GM19452 (cell line): Measurements from ENCODE around the gene RNASEH2C.
"Not testable (repeated sequence)": the region's sequence is repeated elsewhere in the genome, so short reads cannot be mapped to it uniquely, and the experiment has no call there.

Source experiments
- ATAC-seq: cut with Tn5 transposase; IDR thresholded peaks from one replicate; pipeline ENCODE4 v1.9.1; 2021; ENCODE audit not compliant: unreplicated experiment

The RNASEH2C gene

GRCh38 chr11:65717906-65718305 lies 2.7 kb downstream of the RNASEH2C start:
- no peak for ATAC-seq

GRCh38 chr11:65716774-65717405 lies 3.7 kb downstream of the RNASEH2C start:
- ATAC-seq = no peak

GRCh38 chr11:65716302-65716701 lies 4.3 kb downstream of the RNASEH2C start:
- ATAC-seq = no peak

GRCh38 chr11:65714433-65714832 lies 6.2 kb downstream of the RNASEH2C start:
- ATAC-seq = no peak

GRCh38 chr11:65713212-65713969 lies 7.2 kb downstream of the RNASEH2C start:
- no peak for ATAC-seq

DNA sequence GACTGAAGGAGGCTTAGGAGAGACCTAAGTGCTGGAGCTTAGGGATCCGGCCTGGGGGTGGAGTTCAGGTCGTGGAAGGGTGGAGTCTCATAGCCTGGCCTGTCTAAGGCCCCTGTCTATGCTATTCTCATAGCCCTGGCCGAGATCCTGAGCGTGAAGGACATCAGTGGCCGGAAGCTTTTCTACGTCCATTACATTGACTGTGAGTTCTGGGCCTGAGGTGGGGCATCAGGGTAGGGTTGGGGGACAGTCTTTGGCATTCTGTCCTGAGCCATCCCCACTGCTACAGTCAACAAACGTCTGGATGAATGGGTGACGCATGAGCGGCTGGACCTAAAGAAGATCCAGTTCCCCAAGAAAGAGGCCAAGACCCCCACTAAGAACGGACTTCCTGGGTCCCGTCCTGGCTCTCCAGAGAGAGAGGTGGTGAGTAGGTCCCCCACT lies 7.9 kb downstream of the RNASEH2C start:
- ATAC-seq = no peak

GRCh38 chr11:65711785-65712632 lies 8.6 kb downstream of the RNASEH2C start, which contains the start of gene KAT5:
TSS of gene KAT5 (plus strand) at chr11:65712252. CDS start at chr11:65712268, 16 bp downstream.
- ATAC-seq = peak; percentile 77

- ATAC-seq = no peak
These were observed 10.2 kb downstream of the RNASEH2C start for GRCh38 chr11:65710421-65710820.

DNA sequence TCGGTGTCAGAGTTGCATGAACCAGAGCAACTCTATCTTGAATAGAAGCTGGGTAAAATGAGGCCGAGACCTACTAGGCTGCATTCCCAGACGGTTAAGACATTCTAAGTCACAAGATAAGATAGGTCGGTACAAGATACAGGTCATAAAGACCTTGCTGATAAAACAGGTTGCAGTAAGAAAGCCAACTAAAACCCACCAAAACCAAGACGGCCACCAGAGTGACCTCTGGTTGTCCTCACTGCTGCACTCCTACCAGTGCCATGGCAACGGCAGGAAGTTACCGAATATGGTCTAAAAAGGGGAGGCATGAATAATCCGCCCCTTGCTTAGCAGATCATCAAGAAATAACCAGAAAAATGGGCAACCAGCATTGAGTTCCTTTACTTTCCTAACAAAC lies 10.9 kb downstream of the RNASEH2C start:
- ATAC-seq = no peak

DNA sequence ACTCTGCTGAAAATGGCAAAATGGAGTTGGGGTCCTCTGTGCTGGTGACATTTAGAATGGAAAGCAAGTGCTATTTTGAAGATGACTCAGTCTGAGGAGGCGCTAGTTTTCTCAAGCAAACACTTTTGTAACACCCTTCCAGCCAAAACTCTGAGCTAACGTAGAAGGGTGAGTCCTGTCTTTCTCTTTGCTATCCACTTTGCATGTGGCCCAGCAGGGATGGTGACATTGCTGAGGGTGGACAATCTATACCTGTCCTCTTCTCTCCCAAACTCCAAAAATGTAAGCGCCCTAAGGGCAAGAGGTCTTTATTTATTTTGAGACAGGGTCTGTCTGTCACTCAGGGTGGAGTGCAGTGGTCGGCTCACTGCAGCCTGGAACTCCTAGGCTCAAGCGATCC lies 12.1 kb downstream of the RNASEH2C start:
- no peak for ATAC-seq

DNA sequence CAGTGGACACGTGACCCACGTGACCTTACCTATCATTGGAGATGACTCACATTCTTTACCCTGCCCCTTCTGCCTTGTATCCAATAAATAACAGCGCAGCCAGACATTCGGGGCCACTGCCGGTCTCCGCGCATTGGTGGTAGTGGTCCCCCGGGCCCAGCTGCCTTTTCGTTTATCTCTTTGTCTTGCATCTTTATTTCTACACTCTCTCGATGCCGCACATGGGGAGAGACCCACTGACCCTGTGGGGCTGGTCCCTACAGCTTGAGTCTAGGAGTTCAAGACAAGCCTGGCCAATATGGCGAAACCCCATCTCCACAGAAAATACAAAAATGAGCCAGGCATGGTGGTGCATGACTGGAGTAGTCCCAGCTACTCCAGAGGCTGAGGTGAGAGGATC lies 13.6 kb downstream of the RNASEH2C start:
- not testable (repeated sequence) for ATAC-seq

GRCh38 chr11:65706303-65706763 lies 14.3 kb downstream of the RNASEH2C start:
- not testable (repeated sequence) for ATAC-seq

DNA sequence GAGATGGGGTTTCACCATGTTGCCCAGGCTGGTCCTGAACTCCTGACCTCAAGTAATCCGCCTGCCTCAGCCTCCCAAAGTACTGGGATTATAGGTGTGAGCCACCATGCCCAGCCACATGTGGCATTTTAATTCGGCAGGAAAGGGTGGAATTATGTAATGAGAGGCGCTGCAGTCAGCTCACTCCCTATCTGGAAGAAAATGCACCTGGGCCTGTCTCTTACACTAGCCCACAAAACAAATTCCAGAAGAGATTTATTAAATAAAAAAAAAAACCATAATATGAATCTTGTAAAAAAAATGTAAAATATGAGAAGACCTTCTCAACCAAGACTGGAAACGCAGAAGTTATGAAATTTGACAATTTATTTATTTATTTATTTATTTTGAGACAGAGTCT lies 16.8 kb downstream of the RNASEH2C start:
- ATAC-seq = no peak

- no peak for ATAC-seq
These were observed 18.9 kb downstream of the RNASEH2C start for GRCh38 chr11:65701686-65702085.

DNA sequence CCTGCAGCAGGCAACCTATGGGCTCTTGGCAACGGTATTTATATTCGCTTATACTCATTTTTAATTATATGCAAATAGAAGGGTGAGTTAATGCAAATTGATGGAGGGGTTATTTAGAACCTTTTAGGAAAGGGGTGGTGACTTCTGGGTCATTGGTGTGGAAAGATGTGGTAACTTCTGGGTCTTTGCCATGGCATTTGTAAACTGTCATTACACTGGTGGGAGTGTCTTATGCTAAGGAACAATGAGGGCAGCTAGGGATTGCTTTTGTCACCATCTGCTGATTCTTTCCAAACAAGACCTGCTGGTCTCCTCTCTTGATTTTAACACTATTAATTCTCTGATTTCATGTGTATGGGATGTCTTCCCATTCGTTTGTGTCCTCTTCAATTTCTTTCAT lies 20.2 kb downstream of the RNASEH2C start:
- ATAC-seq = no peak

GRCh38 chr11:65699306-65699705 lies 21.3 kb downstream of the RNASEH2C start:
- ATAC-seq = no peak

DNA sequence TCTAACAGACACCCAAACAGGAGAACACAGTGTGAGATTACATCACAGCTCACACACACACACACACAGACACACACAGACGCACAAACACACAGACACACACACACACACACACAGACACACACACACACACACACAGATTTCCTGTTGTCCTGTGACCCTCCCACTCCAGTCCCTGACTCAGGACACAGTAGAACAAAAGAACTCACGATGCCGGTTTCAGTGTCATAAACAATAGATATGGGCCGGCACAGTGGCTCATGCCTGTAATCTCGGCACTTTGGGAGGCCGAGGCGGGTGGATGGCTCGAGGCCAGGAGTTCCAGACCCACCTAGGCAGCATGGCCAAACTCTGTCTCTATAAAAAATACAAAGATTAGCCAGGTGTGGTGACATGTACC lies 22.4 kb downstream of the RNASEH2C start:
- ATAC-seq = no peak

GRCh38 chr11:65696802-65697552 lies 23.6 kb downstream of the RNASEH2C start:
- ATAC-seq = no peak

DNA sequence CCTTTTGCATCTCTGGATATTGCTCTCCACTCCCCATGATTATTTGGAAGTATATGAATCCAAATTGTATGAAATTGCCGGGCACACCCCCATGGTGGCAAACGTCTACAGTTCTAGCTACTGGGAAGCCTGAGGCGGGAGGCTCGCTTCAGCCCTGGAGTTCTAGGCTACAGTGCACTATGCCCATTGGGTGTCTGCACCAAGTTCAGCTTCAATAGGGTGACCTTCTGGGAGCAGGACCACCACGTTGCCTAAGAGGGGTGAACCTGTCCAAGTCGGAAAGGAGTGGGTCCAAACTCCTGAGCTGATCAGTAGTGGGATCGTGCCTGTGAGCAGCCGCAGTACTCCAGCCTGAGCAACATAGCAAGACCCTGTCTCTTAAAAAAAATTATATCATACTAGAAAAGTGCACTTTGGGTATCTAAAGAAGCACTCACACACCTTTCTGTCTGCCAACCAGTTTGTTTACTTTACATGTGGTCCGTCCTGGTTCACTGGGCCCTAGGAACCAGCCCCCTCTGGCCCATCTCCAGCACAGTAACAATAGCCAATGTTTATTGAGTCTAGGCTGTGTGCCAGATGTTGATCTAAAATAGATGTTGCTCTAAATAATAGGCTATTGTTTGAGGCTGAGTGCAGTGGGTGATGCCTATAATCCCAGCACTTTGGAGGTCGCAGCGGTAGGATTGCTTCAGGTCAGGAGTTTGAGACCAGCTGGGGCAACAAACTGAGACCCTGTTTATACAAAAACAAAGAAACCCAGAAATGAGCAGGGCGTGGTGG lies 24.9 kb downstream of the RNASEH2C start:
- no peak for ATAC-seq

DNA sequence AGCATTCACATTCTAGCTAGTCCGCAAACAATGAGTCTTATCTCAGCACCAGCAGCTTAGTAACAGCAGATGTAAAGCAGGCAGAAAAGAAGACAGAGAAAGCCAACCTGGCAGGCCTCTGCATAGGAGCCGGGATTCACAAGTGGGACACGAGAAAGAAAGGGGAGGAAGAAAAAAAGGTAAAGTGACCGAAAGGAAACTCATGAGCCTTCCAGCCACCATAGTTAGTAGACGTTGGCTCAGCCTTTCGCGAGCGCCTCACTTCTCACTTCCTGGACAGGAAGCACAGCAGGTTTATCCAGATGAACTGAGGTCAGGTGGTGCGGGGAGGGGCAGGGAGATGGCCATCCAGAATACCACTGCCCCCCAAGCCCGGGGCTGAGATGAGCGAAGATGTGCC lies 28.2 kb downstream of the RNASEH2C start:
- ATAC-seq = no peak
